ENCODE results near the gene C22orf15.

The C22orf15 gene

GRCh38 chr22:23752090-23752691, 10.6 kb upstream of the C22orf15 start:
- peaks cover 11% of the 10 kb centered on the region for H3K4me1 ChIP-seq (ENCODE audit: control insufficient read depth, insufficient read depth, low read length)
- no peak overlapping the region for H3K4me3 ChIP-seq (ENCODE audit: low read length)
- H3K27me3 ChIP-seq (replicated peaks; ENCODE audit: control insufficient read depth, insufficient read depth, low read length): no peaks in the 10 kb centered on the region
- no peak overlapping the region for H3K9ac ChIP-seq (ENCODE audit: low read length)
- H3K36me3 ChIP-seq (ENCODE audit: control insufficient read depth, insufficient read depth, low read length, severe bottlenecking): no peaks in the 10 kb centered on the region
- DNase-seq (ENCODE audit: low read depth): no peak
- H3K9me3 ChIP-seq (ENCODE audit: control insufficient read depth, low read length): no peaks in the 10 kb centered on the region

DNA sequence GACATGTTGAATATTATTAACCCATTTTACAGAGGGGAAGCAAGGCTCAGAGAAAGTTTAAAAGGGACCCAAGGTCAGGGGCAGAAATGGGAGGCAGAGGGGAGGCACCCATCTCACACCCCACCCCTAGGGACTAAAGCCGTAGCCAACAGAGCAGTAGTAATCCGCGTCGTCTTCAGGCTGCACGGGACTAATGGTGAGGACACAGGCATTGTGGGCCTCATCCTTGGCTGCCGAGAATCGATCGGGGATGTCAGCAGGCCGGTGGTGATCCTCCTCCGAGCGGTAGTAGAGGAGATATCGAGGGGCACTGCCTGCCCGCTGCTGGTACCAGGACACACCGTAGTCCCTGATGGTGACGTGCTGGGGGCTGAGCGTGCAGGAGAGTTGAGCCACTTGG, 10.0 kb upstream of the C22orf15 start:
- Histone ChIP-seq H3K4me1 (ENCODE audit: control insufficient read depth, insufficient read depth, low read length) (peaks cover 11% of the 10 kb centered on the region), H3K9ac (ENCODE audit: low read length) (no peak overlapping the region), H3K4me3 (ENCODE audit: low read length) (no peak overlapping the region), H3K36me3 (ENCODE audit: control insufficient read depth, insufficient read depth, low read length, severe bottlenecking) (no peaks in the 10 kb centered on the region), H3K9me3 (ENCODE audit: control insufficient read depth, low read length) (no peaks in the 10 kb centered on the region), H3K27me3 (replicated peaks; ENCODE audit: control insufficient read depth, insufficient read depth, low read length) (no peaks in the 10 kb centered on the region)
- no peak for DNase-seq (ENCODE audit: low read depth)

- Histone ChIP-seq H3K4me3 (ENCODE audit: low read length) (no peak overlapping the region), H3K4me1 (ENCODE audit: control insufficient read depth, insufficient read depth, low read length) (peaks cover 11% of the 10 kb centered on the region), H3K9me3 (ENCODE audit: control insufficient read depth, low read length) (no peaks in the 10 kb centered on the region), H3K9ac (ENCODE audit: low read length) (no peak overlapping the region), H3K36me3 (ENCODE audit: control insufficient read depth, insufficient read depth, low read length, severe bottlenecking) (no peaks in the 10 kb centered on the region), H3K27me3 (replicated peaks; ENCODE audit: control insufficient read depth, insufficient read depth, low read length) (no peaks in the 10 kb centered on the region)
- no peak for DNase-seq (ENCODE audit: low read depth)
Measured at GRCh38 chr22:23753385-23753784, 9.4 kb upstream of the C22orf15 start.

- H3K9ac ChIP-seq (ENCODE audit: low read length): no peak within 1 kb of the TSS
- H3K4me3 ChIP-seq (ENCODE audit: low read length): no peak within 1 kb of the TSS
- H3K9me3 ChIP-seq (ENCODE audit: control insufficient read depth, low read length): no peaks in the 10 kb centered on the region
- no peak for DNase-seq (ENCODE audit: low read depth)
- no peaks in the 10 kb centered on the region for H3K36me3 ChIP-seq (ENCODE audit: control insufficient read depth, insufficient read depth, low read length, severe bottlenecking)
- peaks cover 11% of the 10 kb centered on the region for H3K4me1 ChIP-seq (ENCODE audit: control insufficient read depth, insufficient read depth, low read length)
- H3K27me3 ChIP-seq (replicated peaks; ENCODE audit: control insufficient read depth, insufficient read depth, low read length): no peaks in the 10 kb centered on the region
Measured at GRCh38 chr22:23754220-23754919, 8.4 kb upstream of the C22orf15 start, which contains the start of gene VPREB3. Gene VPREB3 (minus strand): TSS chr22:23754425. CDS start chr22:23754363, 62 bp downstream.

- Histone ChIP-seq H3K9ac (ENCODE audit: low read length) (no peak overlapping the region), H3K9me3 (ENCODE audit: control insufficient read depth, low read length) (no peaks in the 10 kb centered on the region), H3K4me3 (ENCODE audit: low read length) (no peak overlapping the region), H3K4me1 (ENCODE audit: control insufficient read depth, insufficient read depth, low read length) (peaks cover 5% of the 10 kb centered on the region), H3K36me3 (ENCODE audit: control insufficient read depth, insufficient read depth, low read length, severe bottlenecking) (no peaks in the 10 kb centered on the region), H3K27me3 (replicated peaks; ENCODE audit: control insufficient read depth, insufficient read depth, low read length) (no peaks in the 10 kb centered on the region)
- no peak for DNase-seq (ENCODE audit: low read depth)
Measured at GRCh38 chr22:23754980-23755636, 7.7 kb upstream of the C22orf15 start.

DNA sequence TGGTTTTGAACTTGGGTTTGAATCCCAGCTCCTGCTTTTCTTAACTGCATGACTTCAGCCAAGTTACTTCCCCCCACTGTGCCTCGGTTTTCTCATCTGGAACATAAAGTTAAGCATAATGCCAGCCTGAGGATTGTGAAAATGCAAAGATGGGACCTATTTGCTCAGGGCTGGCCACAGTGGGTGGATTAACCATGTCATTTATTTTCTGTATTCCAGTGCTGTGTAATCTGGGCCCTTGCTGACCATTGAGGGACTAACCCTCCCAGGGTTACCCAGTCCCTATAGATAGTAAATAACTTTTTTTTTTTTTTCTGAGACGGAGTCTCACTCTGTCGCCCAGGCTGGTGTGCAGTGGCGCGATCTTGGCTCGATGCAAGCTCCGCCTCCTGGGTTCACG, 7.1 kb upstream of the C22orf15 start:
- no peak overlapping the region for H3K9ac ChIP-seq (ENCODE audit: low read length)
- DNase-seq (ENCODE audit: low read depth): no peak
- no peaks in the 10 kb centered on the region for H3K36me3 ChIP-seq (ENCODE audit: control insufficient read depth, insufficient read depth, low read length, severe bottlenecking)
- H3K9me3 ChIP-seq (ENCODE audit: control insufficient read depth, low read length): no peaks in the 10 kb centered on the region
- H3K27me3 ChIP-seq (replicated peaks; ENCODE audit: control insufficient read depth, insufficient read depth, low read length): no peaks in the 10 kb centered on the region
- H3K4me3 ChIP-seq (ENCODE audit: low read length): no peak overlapping the region
- H3K4me1 ChIP-seq (ENCODE audit: control insufficient read depth, insufficient read depth, low read length): no peaks in the 10 kb centered on the region

- Histone ChIP-seq H3K9me3 (ENCODE audit: control insufficient read depth, low read length) (no peaks in the 10 kb centered on the region), H3K4me3 (ENCODE audit: low read length) (no peak overlapping the region)
- DNase-seq (ENCODE audit: low read depth): no peak
Measured at GRCh38 chr22:23756891-23757290, 5.9 kb upstream of the C22orf15 start.

GRCh38 chr22:23759566-23759965, 3.2 kb upstream of the C22orf15 start:
- Histone ChIP-seq H3K4me3 (ENCODE audit: low read length) (no peak overlapping the region), H3K4me1 (ENCODE audit: control insufficient read depth, insufficient read depth, low read length) (no peaks in the 10 kb centered on the region), H3K27me3 (replicated peaks; ENCODE audit: control insufficient read depth, insufficient read depth, low read length) (no peaks in the 10 kb centered on the region), H3K9ac (ENCODE audit: low read length) (no peak overlapping the region), H3K36me3 (ENCODE audit: control insufficient read depth, insufficient read depth, low read length, severe bottlenecking) (no peaks in the 10 kb centered on the region), H3K9me3 (ENCODE audit: control insufficient read depth, low read length) (no peaks in the 10 kb centered on the region)
- DNase-seq (ENCODE audit: low read depth): no peak

More at GRCh38 chr22:23756891-23757290, 5.9 kb upstream of the C22orf15 start:
- H3K27me3 ChIP-seq (replicated peaks; ENCODE audit: control insufficient read depth, insufficient read depth, low read length): no peaks in the 10 kb centered on the region
- H3K36me3 ChIP-seq (ENCODE audit: control insufficient read depth, insufficient read depth, low read length, severe bottlenecking): no peaks in the 10 kb centered on the region
- H3K9ac ChIP-seq (ENCODE audit: low read length): no peak overlapping the region
- H3K4me1 ChIP-seq (ENCODE audit: control insufficient read depth, insufficient read depth, low read length): no peaks in the 10 kb centered on the region

DNA sequence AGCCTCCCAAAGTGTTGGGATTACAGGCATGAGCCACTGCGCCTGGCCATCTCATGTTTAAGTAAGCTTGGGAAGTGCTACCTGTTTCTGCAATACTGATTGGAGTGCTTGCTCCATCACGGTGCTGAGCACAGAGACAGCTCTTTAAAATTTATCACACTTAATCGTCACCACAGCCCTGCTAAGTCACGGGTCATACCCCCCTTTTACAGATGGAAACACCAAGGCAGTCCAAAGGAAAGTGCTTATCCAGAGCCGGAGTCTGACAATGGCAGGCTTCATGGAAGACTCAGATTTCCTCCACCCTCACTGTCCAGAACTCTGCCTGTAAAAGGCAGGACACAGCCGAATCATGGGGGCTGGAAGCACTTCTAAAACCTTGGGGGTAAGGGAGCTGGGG, 2.7 kb upstream of the C22orf15 start:
- no peak for DNase-seq (ENCODE audit: low read depth)
- no peaks in the 10 kb centered on the region for H3K36me3 ChIP-seq (ENCODE audit: control insufficient read depth, insufficient read depth, low read length, severe bottlenecking)
- H3K4me3 ChIP-seq (ENCODE audit: low read length): no peak overlapping the region
- H3K4me1 ChIP-seq (ENCODE audit: control insufficient read depth, insufficient read depth, low read length): peaks cover 2% of the 10 kb centered on the region
- no peaks in the 10 kb centered on the region for H3K27me3 ChIP-seq (replicated peaks; ENCODE audit: control insufficient read depth, insufficient read depth, low read length)
- H3K9ac ChIP-seq (ENCODE audit: low read length): no peak overlapping the region
- H3K9me3 ChIP-seq (ENCODE audit: control insufficient read depth, low read length): no peaks in the 10 kb centered on the region

- DNase-seq (ENCODE audit: low read depth): no peak
- no peaks in the 10 kb centered on the region for H3K27me3 ChIP-seq (replicated peaks; ENCODE audit: control insufficient read depth, insufficient read depth, low read length)
- H3K9me3 ChIP-seq (ENCODE audit: control insufficient read depth, low read length): no peaks in the 10 kb centered on the region
- H3K36me3 ChIP-seq (ENCODE audit: control insufficient read depth, insufficient read depth, low read length, severe bottlenecking): no peaks in the 10 kb centered on the region
- peaks cover 11% of the 10 kb centered on the region for H3K4me1 ChIP-seq (ENCODE audit: control insufficient read depth, insufficient read depth, low read length)
- no peak overlapping the region for H3K4me3 ChIP-seq (ENCODE audit: low read length)
- no peak overlapping the region for H3K9ac ChIP-seq (ENCODE audit: low read length)
Measured at GRCh38 chr22:23763579-23763945, 772 bp downstream of the C22orf15 start.

DNA sequence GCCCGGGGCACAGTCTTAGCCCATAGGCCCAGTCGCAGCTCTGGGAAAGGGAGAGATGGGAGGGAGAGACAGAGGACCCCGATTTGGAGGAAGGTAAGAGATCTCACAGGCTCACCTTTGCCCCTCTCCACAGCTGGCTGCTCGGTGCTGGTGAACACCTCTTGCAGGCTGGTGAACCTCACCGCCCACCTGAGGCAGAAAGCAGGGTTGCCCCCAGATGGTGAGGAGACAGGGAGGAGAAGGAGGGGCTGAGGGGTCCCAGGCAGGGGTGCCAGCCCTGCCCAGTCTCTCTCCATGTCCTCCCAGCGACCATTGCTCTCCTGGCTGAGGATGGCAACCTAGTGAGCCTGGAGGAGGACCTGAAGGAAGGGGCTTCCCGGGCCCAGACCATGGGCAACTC, 1.2 kb downstream of the C22orf15 start:
- H3K36me3 ChIP-seq (ENCODE audit: control insufficient read depth, insufficient read depth, low read length, severe bottlenecking): no peaks in the 10 kb centered on the region
- peaks cover 11% of the 10 kb centered on the region for H3K4me1 ChIP-seq (ENCODE audit: control insufficient read depth, insufficient read depth, low read length)
- no peaks in the 10 kb centered on the region for H3K27me3 ChIP-seq (replicated peaks; ENCODE audit: control insufficient read depth, insufficient read depth, low read length)
- H3K9ac ChIP-seq (ENCODE audit: low read length): no peak overlapping the region
- no peaks in the 10 kb centered on the region for H3K9me3 ChIP-seq (ENCODE audit: control insufficient read depth, low read length)
- no peak overlapping the region for H3K4me3 ChIP-seq (ENCODE audit: low read length)
- no peak for DNase-seq (ENCODE audit: low read depth)

Data from adipocyte (in vitro differentiated cells).